Measurements from ENCODE around the gene KLHL12.

The KLHL12 gene

GRCh38 chr1:202880961-202881460, 46.0 kb downstream of the KLHL12 start:
- no peak for DNase-seq (ENCODE audit: low spot score)

DNA sequence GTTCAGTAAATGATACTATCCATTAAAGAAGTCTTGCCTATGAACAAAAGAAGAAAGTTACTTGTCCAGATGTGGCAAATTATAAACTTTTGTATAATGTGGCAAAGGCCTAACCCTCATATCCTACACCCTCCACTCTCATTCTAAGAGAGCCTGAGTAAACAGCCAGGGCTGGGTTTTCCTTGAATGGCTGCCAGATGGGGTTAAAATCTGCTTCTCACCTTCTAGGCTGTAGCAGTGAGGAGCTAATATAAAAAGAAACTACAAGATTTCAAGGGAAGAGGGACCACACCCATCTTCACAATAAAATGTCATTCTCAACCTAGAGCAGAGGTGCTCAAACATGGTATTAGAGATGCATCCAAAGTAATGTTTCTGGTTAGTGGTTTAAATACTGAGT, 47.0 kb downstream of the KLHL12 start:
- DNase-seq (ENCODE audit: low spot score) = no peak

DNA sequence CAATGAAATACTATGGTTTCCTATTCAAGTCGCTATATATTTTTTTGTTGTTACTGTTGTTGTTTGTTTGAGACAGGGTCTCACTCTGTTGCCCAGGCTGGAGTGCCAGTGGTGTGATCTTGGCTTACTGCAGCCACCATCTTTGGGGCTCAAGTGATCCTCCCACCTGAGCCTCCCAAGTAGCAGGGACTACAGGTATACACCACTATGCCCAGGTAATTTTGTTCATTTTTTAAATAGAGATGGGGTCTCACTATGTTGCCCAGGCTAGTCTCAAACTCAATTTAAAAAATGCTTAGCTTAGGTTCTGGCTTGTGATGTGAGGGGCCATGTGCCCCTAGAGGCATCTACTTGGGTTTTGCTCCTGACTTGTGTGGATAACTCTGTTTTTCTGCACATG, 47.9 kb downstream of the KLHL12 start:
- DNase-seq (ENCODE audit: low spot score) = no peak

- no peak for DNase-seq (ENCODE audit: low spot score)
Measured at GRCh38 chr1:202873026-202873425, 54.0 kb downstream of the KLHL12 start.

DNA sequence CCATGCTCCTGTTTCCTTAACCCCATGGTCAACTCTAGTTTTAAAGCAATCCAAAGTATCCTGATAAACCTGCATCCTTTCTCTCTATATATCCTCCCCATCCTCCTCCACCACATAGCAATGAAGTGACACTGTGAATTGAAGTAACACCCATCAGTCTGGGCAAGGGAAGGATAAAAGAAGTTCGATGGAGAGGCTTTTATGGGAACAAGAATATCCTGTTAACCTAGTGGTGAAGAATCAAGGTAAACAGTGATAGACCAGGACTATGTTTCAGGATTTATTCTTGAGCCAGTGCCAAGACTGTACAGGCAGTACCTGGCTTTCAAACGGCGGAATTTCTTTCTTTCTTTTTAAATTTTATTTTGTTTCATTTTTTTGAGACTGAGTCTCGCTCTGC, 55.7 kb downstream of the KLHL12 start:
- no peak for DNase-seq (ENCODE audit: low spot score)

- no peak for DNase-seq (ENCODE audit: low spot score)
Measured at GRCh38 chr1:202862679-202863560, 64.1 kb downstream of the KLHL12 start.

DNA sequence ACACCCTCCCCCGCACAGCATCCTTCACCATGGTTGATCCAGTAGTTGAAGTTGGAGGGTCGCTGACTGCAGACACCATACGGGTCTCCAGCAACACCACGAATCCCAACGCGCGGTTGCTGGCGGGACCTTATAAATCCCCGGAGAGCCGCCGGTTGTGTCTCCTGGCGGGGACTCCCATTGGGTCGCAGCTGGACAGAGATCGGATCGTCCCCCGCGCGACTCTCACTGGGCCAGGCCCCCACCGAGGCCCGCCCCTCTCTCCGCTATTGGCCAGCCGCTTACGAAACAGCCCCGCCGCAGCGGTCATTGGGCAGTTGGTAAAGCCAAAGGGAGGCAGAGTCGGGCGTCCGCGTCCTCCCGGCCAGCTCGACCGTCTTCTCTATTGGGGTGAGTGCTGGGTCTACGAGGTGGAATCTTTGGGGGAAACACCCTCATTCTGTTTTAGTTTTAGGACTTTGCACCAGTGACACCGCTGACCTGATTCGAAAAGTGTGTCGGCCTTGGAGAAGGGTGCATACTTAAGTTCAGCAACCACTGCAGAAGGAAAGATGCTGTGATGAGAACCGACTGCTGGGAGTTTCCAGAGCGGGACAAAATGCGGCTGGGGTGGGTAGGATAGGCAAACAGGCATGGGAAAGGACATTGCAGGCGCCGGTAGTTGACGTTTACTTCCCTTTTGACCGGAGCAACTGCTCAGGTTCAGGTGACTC, 65.5 kb downstream of the KLHL12 start:
- DNase-seq (ENCODE audit: low spot score) = peak; percentile 96

DNA sequence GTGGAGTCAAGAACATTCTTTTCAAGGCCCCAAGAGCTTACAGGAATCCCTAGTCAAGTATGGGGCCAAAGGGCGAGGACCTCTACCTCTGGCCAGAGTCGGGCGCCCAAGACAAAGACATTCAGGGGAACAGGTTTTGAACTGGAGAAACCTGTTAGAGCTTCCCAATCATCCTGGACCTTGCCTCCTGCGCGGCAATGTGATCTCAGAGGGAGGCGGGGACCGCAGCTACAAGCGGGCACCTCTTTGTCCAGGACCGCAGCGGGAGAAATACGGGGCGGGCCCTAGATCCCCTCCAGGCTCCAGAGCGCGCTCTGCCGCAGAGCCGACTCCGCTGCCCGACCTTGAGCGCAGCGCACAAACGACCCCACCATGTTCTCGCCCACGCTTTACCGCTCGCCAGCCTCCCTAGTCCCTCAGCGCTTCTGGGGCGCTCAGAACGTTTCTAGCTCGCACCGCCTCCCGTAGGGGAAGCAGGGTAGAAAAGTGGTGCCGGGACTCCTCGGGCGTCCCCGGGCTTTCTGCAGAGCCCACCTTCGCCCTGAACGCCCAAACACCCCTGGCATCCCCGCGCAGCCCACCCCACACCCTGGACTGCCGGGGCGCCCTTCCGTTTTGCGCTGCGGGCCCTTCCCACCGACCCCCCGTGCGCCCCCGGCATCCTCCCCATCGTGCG, 66.2 kb downstream of the KLHL12 start:
- DNase-seq (ENCODE audit: low spot score) = peak; percentile 48

- DNase-seq (ENCODE audit: low spot score) = no peak
Measured at GRCh38 chr1:202858789-202859414, 68.1 kb downstream of the KLHL12 start.

DNA sequence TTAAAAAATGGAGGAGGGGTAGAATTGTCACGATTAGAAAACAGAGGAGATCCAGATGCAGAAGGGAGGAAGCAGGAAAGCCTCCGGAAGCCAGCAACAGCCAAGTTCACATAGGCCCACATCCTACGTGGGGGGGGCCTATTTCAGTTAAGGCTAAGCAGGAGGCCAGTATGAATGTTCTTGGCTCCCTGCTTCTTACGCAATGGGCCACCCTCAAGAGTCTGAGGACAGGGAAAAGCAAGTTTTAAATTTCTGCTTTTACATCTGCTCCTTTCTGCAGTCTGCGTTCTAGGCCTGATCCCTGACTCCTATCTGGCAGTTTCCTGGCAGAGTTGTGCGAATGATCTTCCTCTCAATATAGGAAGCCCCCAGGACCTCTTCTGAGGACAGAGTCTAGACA, 68.7 kb downstream of the KLHL12 start:
- DNase-seq (ENCODE audit: low spot score) = peak; percentile 38

GRCh38 chr1:202857136-202857610, 69.9 kb downstream of the KLHL12 start:
- no peak for DNase-seq (ENCODE audit: low spot score)

DNA sequence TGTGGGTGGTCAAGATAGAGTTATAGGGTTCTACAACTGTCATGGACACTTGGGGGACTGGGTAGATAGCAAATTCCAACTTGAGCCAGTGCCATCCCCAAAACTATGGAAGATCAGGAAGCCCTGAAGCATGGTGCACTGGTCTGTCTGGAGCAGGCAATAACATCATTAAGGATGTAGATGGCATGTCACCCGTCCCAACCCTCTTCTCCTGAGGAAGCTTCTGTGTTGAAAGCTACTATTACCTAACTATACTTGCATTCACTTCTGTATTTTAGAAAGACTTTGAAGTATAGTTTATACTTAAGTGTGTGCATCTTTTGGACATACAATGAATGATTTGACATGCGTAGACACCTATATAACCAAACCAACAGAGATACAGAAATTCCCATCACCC, 71.0 kb downstream of the KLHL12 start:
- DNase-seq (ENCODE audit: low spot score) = no peak

DNA sequence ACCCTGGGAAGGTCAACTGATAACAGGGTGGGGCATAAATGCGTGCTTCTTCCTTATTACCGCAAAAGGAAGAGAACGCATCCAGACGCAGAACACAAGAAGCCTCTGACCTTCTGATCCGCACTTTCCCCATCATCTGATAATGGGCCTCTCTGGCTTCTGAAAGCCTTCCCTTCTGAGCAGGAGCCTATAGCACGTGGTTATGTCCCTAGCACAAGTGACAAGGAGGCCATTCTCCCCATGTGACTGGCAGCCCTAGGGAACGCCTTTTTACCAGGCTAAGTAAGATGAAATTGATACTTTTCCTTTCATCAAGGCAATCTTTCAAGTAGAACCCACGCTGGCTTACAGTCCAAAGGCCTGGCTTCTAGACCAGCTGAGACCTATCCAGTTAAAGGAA, 72.2 kb downstream of the KLHL12 start:
- no peak for DNase-seq (ENCODE audit: low spot score)

- DNase-seq (ENCODE audit: low spot score) = peak; percentile 47
Measured at GRCh38 chr1:202852163-202852904, 74.7 kb downstream of the KLHL12 start.

DNA sequence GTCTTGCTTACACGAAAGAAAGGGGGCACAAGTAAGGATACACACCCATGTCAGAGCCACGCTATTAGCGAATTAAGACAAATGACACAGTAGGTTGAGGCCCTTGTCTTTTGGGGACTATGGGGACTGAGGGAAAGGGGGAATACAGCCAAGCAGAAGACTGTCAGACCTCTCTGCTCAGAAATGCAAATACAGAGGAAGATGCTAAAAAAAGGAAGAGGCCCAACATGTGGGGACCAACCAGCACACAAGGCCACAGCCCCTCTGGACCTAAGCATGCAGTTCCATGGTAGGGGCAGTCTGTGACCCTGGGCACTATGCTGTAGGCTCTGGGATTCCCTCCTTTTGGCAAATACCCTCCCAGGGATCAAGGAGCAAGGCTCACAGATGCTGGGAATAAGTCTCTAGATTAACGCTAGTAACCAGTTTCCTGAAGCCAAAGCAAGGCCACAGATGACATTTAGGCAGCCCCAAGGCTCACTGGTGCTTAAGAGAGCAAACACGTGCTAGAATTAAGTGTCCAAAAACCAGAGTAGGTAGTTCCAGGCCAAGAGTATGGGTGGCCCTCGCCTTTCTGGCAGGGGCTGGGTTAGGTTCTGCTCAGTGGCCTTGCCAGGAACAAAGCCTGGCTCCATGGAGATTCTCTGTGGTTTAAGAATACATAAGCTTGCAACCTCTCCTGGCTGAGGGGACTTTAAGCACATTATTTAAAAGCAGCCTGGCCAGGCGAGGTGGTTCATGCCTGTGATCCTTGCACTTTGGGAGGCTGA, 76.3 kb downstream of the KLHL12 start:
- no peak for DNase-seq (ENCODE audit: low spot score)

DNA sequence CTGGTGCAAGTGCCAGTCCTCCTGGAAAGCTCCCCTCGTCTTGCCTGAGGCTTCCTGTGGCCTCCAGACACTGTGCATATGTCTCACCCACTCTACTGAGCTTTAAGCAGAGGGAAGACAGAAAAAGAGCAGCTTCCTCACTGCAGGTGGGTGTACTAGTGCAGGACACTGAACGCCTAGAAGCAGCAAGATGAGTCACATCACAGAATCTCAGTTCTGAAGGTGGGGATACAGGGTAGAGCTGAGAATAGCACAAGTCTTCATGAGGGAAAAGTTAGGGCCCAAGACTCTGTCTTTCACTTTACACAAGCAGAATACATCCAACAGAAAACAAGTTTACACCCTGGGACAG, 78.9 kb downstream of the KLHL12 start:
- no peak for DNase-seq (ENCODE audit: low spot score)

- no peak for DNase-seq (ENCODE audit: low spot score)
Measured at GRCh38 chr1:202844935-202845334, 82.1 kb downstream of the KLHL12 start.

GRCh38 chr1:202844259-202844658, 82.8 kb downstream of the KLHL12 start:
- no peak for DNase-seq (ENCODE audit: low spot score)

DNA sequence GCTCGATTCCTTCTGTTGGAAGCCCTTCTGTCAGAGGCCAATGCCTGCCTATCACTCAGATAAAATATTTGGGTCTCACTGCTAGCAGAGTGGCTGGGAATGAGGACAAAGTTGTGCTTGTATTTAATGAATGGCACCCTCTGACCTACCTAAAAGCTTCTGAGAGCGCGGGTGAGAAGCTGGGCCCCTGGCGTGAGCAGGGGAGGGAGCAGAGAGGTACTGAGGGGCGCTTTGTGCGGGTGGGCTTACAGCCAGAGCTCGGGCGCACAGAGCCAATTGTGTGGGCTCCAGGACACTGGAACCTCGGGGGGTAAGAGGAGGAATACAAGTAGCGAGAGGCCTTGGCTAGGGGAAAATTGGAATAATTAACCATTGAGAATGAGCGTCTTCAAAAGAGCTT, 84.0 kb downstream of the KLHL12 start:
- DNase-seq (ENCODE audit: low spot score) = no peak

All from hepatic stellate cell (primary cell).